Measurements from ENCODE around the gene STMN3.
"Not testable (repeated sequence)": the region's sequence is repeated elsewhere in the genome, so short reads cannot be mapped to it uniquely, and the experiment has no call there.

The STMN3 gene

GRCh38 chr20:63652192-63652980 lies 838 bp downstream of the STMN3 start:
- DNase-seq, result no peak
- no peaks in the 10 kb centered on the region for H3K9me3 ChIP-seq (ENCODE audit: insufficient read depth, low read depth, low read length)
- H3K4me1 ChIP-seq (ENCODE audit: control insufficient read depth in 1 of 2, insufficient read depth in 2 of 2, low read length in 2 of 2), result peaks cover 14 to 20% of the 10 kb centered on the region in 2 experiments
- H4K12ac ChIP-seq (ENCODE audit: low read depth, low read length), result no peak overlapping the region
- H2BK12ac ChIP-seq (ENCODE audit: low read length), result no peak overlapping the region
- no CpG with 5 or more reads among the region's 91 CpGs for WGBS (ENCODE audit: extremely low coverage, insufficient coverage, insufficient read length)
- H2AFZ ChIP-seq (ENCODE audit: insufficient read depth, low read length, poor library complexity), result peak overlapping the region; percentile 38
- H3K23ac ChIP-seq (ENCODE audit: low read length), result no peak overlapping the region
- H3K79me1 ChIP-seq (ENCODE audit: low read length), result no peaks in the 10 kb centered on the region
- H3K18ac ChIP-seq (ENCODE audit: low read length), result peak overlapping the region; percentile 41
- no peaks in the 10 kb centered on the region for H3K79me2 ChIP-seq (ENCODE audit: control insufficient read depth, insufficient read depth, low read length, poor library complexity)
- H3K4ac ChIP-seq (ENCODE audit: low read depth, low read length), result no peak overlapping the region
- H4K8ac ChIP-seq (ENCODE audit: low read depth, low read length), result no peak overlapping the region
- peak overlapping the region; percentile 21 for H4K91ac ChIP-seq (ENCODE audit: low read depth, low read length)
- peak overlapping the region; percentile 60 for H3K4me3 ChIP-seq (ENCODE audit: low read depth, low read length)
- H2BK5ac ChIP-seq (ENCODE audit: low read depth, low read length, poor library complexity), result no peak overlapping the region
- H3K4me2 ChIP-seq (ENCODE audit: low read length), result peak overlapping the region; percentile 80
- no peak overlapping the region for H2BK120ac ChIP-seq (ENCODE audit: insufficient read depth, low read length, poor library complexity)
- no peak overlapping the region for H2AK5ac ChIP-seq (ENCODE audit: low read length)
- peaks cover 11% of the 10 kb centered on the region for H3K27me3 ChIP-seq (ENCODE audit: insufficient read depth, low read length)
- H3K36me3 ChIP-seq (ENCODE audit: control insufficient read depth in 1 of 2, insufficient read depth in 2 of 2, low read length in 2 of 2), result no peaks in the 10 kb centered on the region
- no peak overlapping the region for H3K9ac ChIP-seq (ENCODE audit: low read length)
- H3K14ac ChIP-seq (ENCODE audit: low read length), result no peak overlapping the region
- H3K27ac ChIP-seq (ENCODE audit: low read depth, low read length), result no peak overlapping the region

GRCh38 chr20:63651942-63652191 lies 1.4 kb downstream of the STMN3 start:
- peak overlapping the region; percentile 80 for H3K4me2 ChIP-seq (ENCODE audit: low read length)
- H4K91ac ChIP-seq (ENCODE audit: low read depth, low read length), result no peak overlapping the region
- no peaks in the 10 kb centered on the region for H3K9me3 ChIP-seq (ENCODE audit: insufficient read depth, low read depth, low read length)
- no peak overlapping the region for H3K27ac ChIP-seq (ENCODE audit: low read depth, low read length)
- H3K36me3 ChIP-seq (ENCODE audit: control insufficient read depth in 1 of 2, insufficient read depth in 2 of 2, low read length in 2 of 2), result no peaks in the 10 kb centered on the region
- H2BK120ac ChIP-seq (ENCODE audit: insufficient read depth, low read length, poor library complexity), result no peak overlapping the region
- H3K79me2 ChIP-seq (ENCODE audit: control insufficient read depth, insufficient read depth, low read length, poor library complexity), result no peaks in the 10 kb centered on the region
- no peak overlapping the region for H2BK12ac ChIP-seq (ENCODE audit: low read length)
- H4K8ac ChIP-seq (ENCODE audit: low read depth, low read length), result no peak overlapping the region
- H2BK5ac ChIP-seq (ENCODE audit: low read depth, low read length, poor library complexity), result no peak overlapping the region
- no peak overlapping the region for H4K12ac ChIP-seq (ENCODE audit: low read depth, low read length)
- no peak overlapping the region for H3K14ac ChIP-seq (ENCODE audit: low read length)
- WGBS (ENCODE audit: extremely low coverage, insufficient coverage, insufficient read length), result no CpG with 5 or more reads among the region's 11 CpGs
- H2AFZ ChIP-seq (ENCODE audit: insufficient read depth, low read length, poor library complexity), result no peak overlapping the region
- no peaks in the 10 kb centered on the region for H3K79me1 ChIP-seq (ENCODE audit: low read length)
- peaks cover 11% of the 10 kb centered on the region for H3K27me3 ChIP-seq (ENCODE audit: insufficient read depth, low read length)
- H3K4me3 ChIP-seq (ENCODE audit: low read depth, low read length), result peak overlapping the region; percentile 34
- peaks cover 14 to 20% of the 10 kb centered on the region in 2 experiments for H3K4me1 ChIP-seq (ENCODE audit: control insufficient read depth in 1 of 2, insufficient read depth in 2 of 2, low read length in 2 of 2)
- no peak overlapping the region for H3K4ac ChIP-seq (ENCODE audit: low read depth, low read length)
- no peak overlapping the region for H3K9ac ChIP-seq (ENCODE audit: low read length)
- no peak overlapping the region for H2AK5ac ChIP-seq (ENCODE audit: low read length)
- DNase-seq, result no peak
- H3K23ac ChIP-seq (ENCODE audit: low read length), result no peak overlapping the region
- H3K18ac ChIP-seq (ENCODE audit: low read length), result no peak overlapping the region

GRCh38 chr20:63650486-63650885 lies 2.7 kb downstream of the STMN3 start:
- H3K4me1 ChIP-seq (ENCODE audit: control insufficient read depth in 1 of 2, insufficient read depth in 2 of 2, low read length in 2 of 2), result peaks cover 14 to 20% of the 10 kb centered on the region in 2 experiments
- not testable (repeated sequence) for H4K8ac ChIP-seq (ENCODE audit: low read depth, low read length); H3K23ac ChIP-seq (ENCODE audit: low read length); H4K91ac ChIP-seq (ENCODE audit: low read depth, low read length); H4K12ac ChIP-seq (ENCODE audit: low read depth, low read length); H2AK5ac ChIP-seq (ENCODE audit: low read length); H3K4me3 ChIP-seq (ENCODE audit: low read depth, low read length); H2BK5ac ChIP-seq (ENCODE audit: low read depth, low read length, poor library complexity); H3K79me1 ChIP-seq (ENCODE audit: low read length); DNase-seq; H3K18ac ChIP-seq (ENCODE audit: low read length); H2BK120ac ChIP-seq (ENCODE audit: insufficient read depth, low read length, poor library complexity); H3K36me3 ChIP-seq (ENCODE audit: control insufficient read depth in 1 of 2, insufficient read depth in 2 of 2, low read length in 2 of 2); H3K9ac ChIP-seq (ENCODE audit: low read length); H3K27ac ChIP-seq (ENCODE audit: low read depth, low read length); H2AFZ ChIP-seq (ENCODE audit: insufficient read depth, low read length, poor library complexity); H3K79me2 ChIP-seq (ENCODE audit: control insufficient read depth, insufficient read depth, low read length, poor library complexity); H3K4ac ChIP-seq (ENCODE audit: low read depth, low read length); H3K9me3 ChIP-seq (ENCODE audit: insufficient read depth, low read depth, low read length); H2BK12ac ChIP-seq (ENCODE audit: low read length); H3K4me2 ChIP-seq (ENCODE audit: low read length); H3K14ac ChIP-seq (ENCODE audit: low read length)
- WGBS (ENCODE audit: extremely low coverage, insufficient coverage, insufficient read length), result no CpG with 5 or more reads among the region's 25 CpGs
- H3K27me3 ChIP-seq (ENCODE audit: insufficient read depth, low read length), result peaks cover 11% of the 10 kb centered on the region

GRCh38 chr20:63648895-63649589 lies 4.2 kb downstream of the STMN3 start:
- Histone ChIP-seq H2BK5ac (ENCODE audit: low read depth, low read length, poor library complexity) (no peak overlapping the region), H2BK120ac (ENCODE audit: insufficient read depth, low read length, poor library complexity) (no peak overlapping the region), H3K27me3 (ENCODE audit: insufficient read depth, low read length) (peaks cover 11% of the 10 kb centered on the region), H3K14ac (ENCODE audit: low read length) (no peak overlapping the region), H3K36me3 (ENCODE audit: control insufficient read depth in 1 of 2, insufficient read depth in 2 of 2, low read length in 2 of 2) (no peaks in the 10 kb centered on the region), H3K4me2 (ENCODE audit: low read length) (no peak overlapping the region), H3K27ac (ENCODE audit: low read depth, low read length) (no peak overlapping the region), H3K23ac (ENCODE audit: low read length) (no peak overlapping the region), H3K18ac (ENCODE audit: low read length) (no peak overlapping the region), H3K4me1 (ENCODE audit: control insufficient read depth in 1 of 2, insufficient read depth in 2 of 2, low read length in 2 of 2) (peaks cover 14 to 18% of the 10 kb centered on the region in 2 experiments), H3K4ac (ENCODE audit: low read depth, low read length) (no peak overlapping the region), H4K8ac (ENCODE audit: low read depth, low read length) (no peak overlapping the region), H2AK5ac (ENCODE audit: low read length) (no peak overlapping the region), H3K9me3 (ENCODE audit: insufficient read depth, low read depth, low read length) (no peaks in the 10 kb centered on the region), H2BK12ac (ENCODE audit: low read length) (no peak overlapping the region), H4K91ac (ENCODE audit: low read depth, low read length) (no peak overlapping the region), H2AFZ (ENCODE audit: insufficient read depth, low read length, poor library complexity) (no peak overlapping the region), H3K9ac (ENCODE audit: low read length) (no peak overlapping the region), H3K79me2 (ENCODE audit: control insufficient read depth, insufficient read depth, low read length, poor library complexity) (no peaks in the 10 kb centered on the region), H3K79me1 (ENCODE audit: low read length) (no peaks in the 10 kb centered on the region), H3K4me3 (ENCODE audit: low read depth, low read length) (peak overlapping the region; percentile 9), H4K12ac (ENCODE audit: low read depth, low read length) (no peak overlapping the region)
- no peak for DNase-seq
- no CpG with 5 or more reads among the region's 11 CpGs for whole genome bisulfite sequencing (ENCODE audit: extremely low coverage, insufficient coverage, insufficient read length)
